HL-60 (cell line): Measurements from ENCODE around the gene TPK1.

Experiments
- DNase-seq, 2 experiments: peaks; one replicate each; pipeline ENCODE4 v3.0.0-alpha.2; 2010 to 2020; ENCODE audit warnings: low read depth in 1 of 2, low spot score in 1 of 2
- H3K27ac ChIP-seq: fragments of 250-450 bp; sonication (Bioruptor Pico); replicated peaks from 2 replicates; pipeline ENCODE4 v1.5.1; 2020; ENCODE audit warnings: mild to moderate bottlenecking, moderate library complexity
- H3K27me3 ChIP-seq: fragments of 250-450 bp; sonication (Bioruptor Pico); 2 replicates; pipeline ENCODE4 v1.5.1; 2021; ENCODE audit warnings: mild to moderate bottlenecking, moderate library complexity; ENCODE audit not compliant: insufficient read depth, poor library complexity, severe bottlenecking
- H3K4me3 ChIP-seq: replicated peaks from 2 replicates; pipeline ENCODE4 v1.5.1; 2011; ENCODE audit warnings: mild to moderate bottlenecking, control low read depth, low read length; ENCODE audit not compliant: insufficient read depth
- CTCF ChIP-seq: IDR thresholded peaks from one replicate; pipeline ENCODE4 v1.5.1; 2011; ENCODE audit warnings: low read length, control low read depth, inconsistent platforms; ENCODE audit not compliant: insufficient read depth
- GABPA ChIP-seq: IDR thresholded peaks from 2 replicates; pipeline ENCODE4 v1.6.1; 2012; ENCODE audit warnings: low read depth
- POLR2AphosphoS5 ChIP-seq: IDR thresholded peaks from 2 replicates; pipeline ENCODE4 v1.6.1; 2012; ENCODE audit warnings: low read depth
- SPI1 ChIP-seq: IDR thresholded peaks from 2 replicates; pipeline ENCODE4 v1.6.1; 2012; ENCODE audit warnings: low read depth, mild to moderate bottlenecking, borderline replicate concordance
- TF ChIP-seq, protein P1 (sequence below): IDR thresholded peaks from 2 replicates; pipeline ENCODE4 v1.6.1; 2012; ENCODE audit warnings: low read depth; ENCODE audit not compliant: insufficient replicate concordance

Gene TPK1

GRCh38 chr7:144568233-144568632, 267.6 kb downstream of the TPK1 start:
- no peaks in the 10 kb centered on the region for H3K27me3 ChIP-seq
- TF ChIP-seq GABPA, result no peak
- no peak for TF ChIP-seq SPI1
- no peak for TF ChIP-seq POLR2AphosphoS5
- TF ChIP-seq, protein P1, sequence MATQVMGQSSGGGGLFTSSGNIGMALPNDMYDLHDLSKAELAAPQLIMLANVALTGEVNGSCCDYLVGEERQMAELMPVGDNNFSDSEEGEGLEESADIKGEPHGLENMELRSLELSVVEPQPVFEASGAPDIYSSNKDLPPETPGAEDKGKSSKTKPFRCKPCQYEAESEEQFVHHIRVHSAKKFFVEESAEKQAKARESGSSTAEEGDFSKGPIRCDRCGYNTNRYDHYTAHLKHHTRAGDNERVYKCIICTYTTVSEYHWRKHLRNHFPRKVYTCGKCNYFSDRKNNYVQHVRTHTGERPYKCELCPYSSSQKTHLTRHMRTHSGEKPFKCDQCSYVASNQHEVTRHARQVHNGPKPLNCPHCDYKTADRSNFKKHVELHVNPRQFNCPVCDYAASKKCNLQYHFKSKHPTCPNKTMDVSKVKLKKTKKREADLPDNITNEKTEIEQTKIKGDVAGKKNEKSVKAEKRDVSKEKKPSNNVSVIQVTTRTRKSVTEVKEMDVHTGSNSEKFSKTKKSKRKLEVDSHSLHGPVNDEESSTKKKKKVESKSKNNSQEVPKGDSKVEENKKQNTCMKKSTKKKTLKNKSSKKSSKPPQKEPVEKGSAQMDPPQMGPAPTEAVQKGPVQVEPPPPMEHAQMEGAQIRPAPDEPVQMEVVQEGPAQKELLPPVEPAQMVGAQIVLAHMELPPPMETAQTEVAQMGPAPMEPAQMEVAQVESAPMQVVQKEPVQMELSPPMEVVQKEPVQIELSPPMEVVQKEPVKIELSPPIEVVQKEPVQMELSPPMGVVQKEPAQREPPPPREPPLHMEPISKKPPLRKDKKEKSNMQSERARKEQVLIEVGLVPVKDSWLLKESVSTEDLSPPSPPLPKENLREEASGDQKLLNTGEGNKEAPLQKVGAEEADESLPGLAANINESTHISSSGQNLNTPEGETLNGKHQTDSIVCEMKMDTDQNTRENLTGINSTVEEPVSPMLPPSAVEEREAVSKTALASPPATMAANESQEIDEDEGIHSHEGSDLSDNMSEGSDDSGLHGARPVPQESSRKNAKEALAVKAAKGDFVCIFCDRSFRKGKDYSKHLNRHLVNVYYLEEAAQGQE, result no peak
- TF ChIP-seq CTCF, result no peak
- H3K27ac ChIP-seq, result no peak overlapping the region
- no peak overlapping the region for H3K4me3 ChIP-seq
- no peak for DNase-seq

GRCh38 chr7:144565586-144565985, 270.3 kb downstream of the TPK1 start:
- Histone ChIP-seq H3K27ac (no peak overlapping the region), H3K27me3 (no peaks in the 10 kb centered on the region), H3K4me3 (no peak overlapping the region)
- TF ChIP-seq GABPA (no peak), SPI1 (no peak), POLR2AphosphoS5 (no peak)
- TF ChIP-seq, protein P1, result no peak
- no peak for DNase-seq

GRCh38 chr7:144549861-144550260, 286.0 kb downstream of the TPK1 start:
- no peak overlapping the region for H3K4me3 ChIP-seq
- no peak for TF ChIP-seq GABPA
- TF ChIP-seq CTCF, result no peak
- TF ChIP-seq SPI1, result no peak
- no peak for TF ChIP-seq POLR2AphosphoS5
- TF ChIP-seq, protein P1, result no peak
- no peak for DNase-seq
- H3K27ac ChIP-seq, result no peak overlapping the region
- no peaks in the 10 kb centered on the region for H3K27me3 ChIP-seq

DNA sequence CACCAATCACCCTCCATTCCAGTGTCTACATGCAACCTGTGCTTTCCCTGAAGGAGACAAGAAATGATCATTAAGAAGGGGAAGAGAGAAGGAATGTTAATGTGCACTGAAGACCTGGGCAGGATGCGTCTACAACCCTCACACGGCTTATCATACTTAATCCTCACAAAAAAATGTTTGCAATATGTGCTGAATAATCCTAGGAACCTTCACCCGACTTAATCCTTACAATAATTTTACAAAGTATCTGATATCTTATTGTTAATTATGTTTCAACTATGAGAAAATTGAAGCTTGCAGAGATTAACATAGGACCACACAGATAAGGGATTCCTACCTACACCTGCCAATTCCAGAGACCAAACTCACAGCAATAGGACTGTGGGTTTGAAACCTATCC, 287.3 kb downstream of the TPK1 start:
- TF ChIP-seq GABPA, result no peak
- Histone ChIP-seq H3K4me3 (no peak overlapping the region), H3K27ac (no peak overlapping the region), H3K27me3 (no peaks in the 10 kb centered on the region)
- DNase-seq, result no peak
